ENCODE data around the gene BICC1. TPM values are rescaled to one million over a fixed set of nuclear protein-coding genes. Genes with fewer than 3 reads are reported as not detected.

BICC1 gene
- total and polyA plus RNA-seq, 2 of the 8 experiments (the other 6 are each of a cell fraction or from before 2014, with no cell fraction given) = 0.20 to 0.73 TPM

DNA sequence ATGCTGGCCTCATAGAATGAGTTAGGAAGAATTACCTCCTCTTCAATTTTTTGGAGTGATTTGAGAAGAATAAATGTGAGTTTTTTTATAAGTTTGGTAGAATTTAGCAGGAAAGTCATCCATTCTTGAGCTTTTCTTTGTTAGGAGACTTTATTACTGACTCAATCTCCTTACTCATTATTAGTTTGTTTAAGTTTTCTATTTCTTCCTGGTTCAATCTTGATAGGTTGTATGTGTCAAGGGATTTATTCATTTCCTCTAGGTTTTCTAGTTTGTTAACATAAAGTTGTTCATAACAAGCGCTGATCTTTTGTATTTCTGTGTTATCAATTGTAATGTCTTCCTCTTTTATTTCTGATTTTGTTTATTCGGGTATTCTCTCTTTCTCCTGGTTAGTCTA, 47.4 kb downstream of the BICC1 start:
- Histone ChIP-seq H3K4me1 (replicated peaks in 1 of 4; ENCODE audit: control insufficient read depth in 3 of 4, insufficient read depth in 4 of 4, low read length in 3 of 4) (no peaks in the 10 kb centered on the region), H2AK5ac (ENCODE audit: low read depth, low read length) (no peak overlapping the region), H3K18ac (ENCODE audit: extremely low read depth, low read length) (no peak overlapping the region), H3K79me2 (ENCODE audit: control insufficient read depth in 1 of 2, insufficient read depth in 2 of 2, low read length in 2 of 2) (no peaks in the 10 kb centered on the region), H3K56ac (replicated peaks; ENCODE audit: insufficient read length, low read depth, low read length) (no peak overlapping the region), H3K27me3 (replicated peaks in 1 of 4; ENCODE audit: control insufficient read depth in 3 of 4, extremely low read depth in 1 of 4, insufficient read depth in 3 of 4, low read length in 3 of 4) (no peaks in the 10 kb centered on the region), H3K9ac (replicated peaks in 1 of 4; ENCODE audit: extremely low read depth in 1 of 4, low read depth in 3 of 4, low read length in 3 of 4) (no peak overlapping the region), H3K9me3 (ENCODE audit: insufficient read depth in 2 of 2, low read depth in 1 of 2, low read length in 1 of 2) (0 out of 4 replicates have a peak, but pooled peaks cover 0 to 5% of the 10 kb centered on the region in 2 experiments), H2BK120ac (replicated peaks; ENCODE audit: low read depth, low read length) (no peak overlapping the region), H4K20me1 (replicated peaks in 1 of 2; ENCODE audit: control insufficient read depth in 1 of 2, insufficient read depth in 2 of 2, low read length in 2 of 2) (no peaks in the 10 kb centered on the region), H3K4ac (replicated peaks; ENCODE audit: insufficient read length, low read depth, low read length) (no peak overlapping the region), H2BK20ac (ENCODE audit: low read length) (no peak overlapping the region), H3K4me2 (ENCODE audit: insufficient read depth in 1 of 2, low read depth in 2 of 2, low read length in 2 of 2) (no peak overlapping the region), H4K8ac (ENCODE audit: extremely low read depth, insufficient read depth, low read length) (no peak overlapping the region), H4K5ac (ENCODE audit: insufficient read length, low read depth, low read length) (no peak overlapping the region), H3K23ac (ENCODE audit: insufficient read length) (no peak overlapping the region), H2AFZ (ENCODE audit: low read length) (no peak overlapping the region), H3K27ac (ENCODE audit: low read depth, low read length) (no peak overlapping the region), H3K36me3 (ENCODE audit: control insufficient read depth in 2 of 4, insufficient read depth in 4 of 4, low read length in 3 of 4) (no peaks in the 10 kb centered on the region), H2BK12ac (ENCODE audit: low read depth, low read length) (no peak overlapping the region), H2BK5ac (ENCODE audit: low read depth, low read length) (no peak overlapping the region), H2BK15ac (ENCODE audit: low read length) (no peak overlapping the region), H4K91ac (replicated peaks; ENCODE audit: insufficient read length, low read length) (no peak overlapping the region), H3K79me1 (ENCODE audit: low read depth, low read length) (no peaks in the 10 kb centered on the region), H3K4me3 (ENCODE audit: extremely low read depth in 1 of 4, insufficient read depth in 2 of 4, low read depth in 3 of 4, low read length in 4 of 4) (no peak overlapping the region), H3K14ac (ENCODE audit: insufficient read length) (no peak overlapping the region), H3K23me2 (ENCODE audit: low read depth, low read length) (no peaks in the 10 kb centered on the region)
- ChIA-PET POLR2A (ENCODE audit: partially characterized antibody) (no interaction called here), CTCF (ENCODE audit: partially characterized antibody) (no interaction called here)
- no peak for DNase-seq (ENCODE audit: low read depth in 1 of 2, low spot score in 2 of 2)
- FAIRE-seq = no peak
- 100% methylated on average over 2 of the region's 2 CpGs; no CpG with 5 or more reads in 1 of the 2 experiments for WGBS, 2 experiments (ENCODE audit: extremely low coverage in 1 of 2, insufficient coverage in 1 of 2, insufficient read length in 1 of 2, insufficient replicate concordance in 2 of 2, low coverage in 1 of 2, low lambda C conversion rate in 2 of 2, missing lambda C conversion rate in 1 of 2)
- TF ChIP-seq HDAC2 (IDR thresholded peaks at IDR 0.05; ENCODE audit: borderline replicate concordance in 1 of 2, low read depth in 2 of 2, low read length in 2 of 2) (no peak), POU5F1 (IDR thresholded peaks at IDR 0.05; ENCODE audit: low read depth, low read length) (no peak), KDM4A (IDR thresholded peaks at IDR 0.05; ENCODE audit: low read depth, low read length, severe bottlenecking) (no peak), TAF1 (IDR thresholded peaks at IDR 0.05; ENCODE audit: low read depth, low read length) (no peak), SIX5 (IDR thresholded peaks at IDR 0.05; ENCODE audit: low read depth, low read length) (no peak), EP300 (IDR thresholded peaks at IDR 0.05; ENCODE audit: borderline replicate concordance in 1 of 2, low read depth in 2 of 2, low read length in 2 of 2) (no peak), KDM1A (IDR thresholded peaks at IDR 0.05; ENCODE audit: borderline replicate concordance, low read length) (no peak), MAFK (IDR thresholded peaks at IDR 0.05; ENCODE audit: low read depth, low read length) (no peak), JUND (IDR thresholded peaks at IDR 0.05; ENCODE audit: low read length) (no peak), SP2 (IDR thresholded peaks at IDR 0.05; ENCODE audit: low read length) (no peak), CREB1 (IDR thresholded peaks at IDR 0.05) (no peak), BRCA1 (IDR thresholded peaks at IDR 0.05; ENCODE audit: low read depth, low read length) (no peak), GABPA (IDR thresholded peaks at IDR 0.05; ENCODE audit: borderline replicate concordance, insufficient read depth, low read length) (no peak)
